GM21360 (cell line): ENCODE measurements around the gene CSNK1G1.
"Not testable (repeated sequence)": the region's sequence is repeated elsewhere in the genome, so short reads cannot be mapped to it uniquely, and the experiment has no call there.

Source experiments
- ATAC-seq: cut with Tn5 transposase; IDR thresholded peaks from one replicate; pipeline ENCODE4 v1.9.1; 2021; ENCODE audit warnings: mild to moderate bottlenecking, moderate library complexity; ENCODE audit not compliant: unreplicated experiment

CSNK1G1 gene

DNA sequence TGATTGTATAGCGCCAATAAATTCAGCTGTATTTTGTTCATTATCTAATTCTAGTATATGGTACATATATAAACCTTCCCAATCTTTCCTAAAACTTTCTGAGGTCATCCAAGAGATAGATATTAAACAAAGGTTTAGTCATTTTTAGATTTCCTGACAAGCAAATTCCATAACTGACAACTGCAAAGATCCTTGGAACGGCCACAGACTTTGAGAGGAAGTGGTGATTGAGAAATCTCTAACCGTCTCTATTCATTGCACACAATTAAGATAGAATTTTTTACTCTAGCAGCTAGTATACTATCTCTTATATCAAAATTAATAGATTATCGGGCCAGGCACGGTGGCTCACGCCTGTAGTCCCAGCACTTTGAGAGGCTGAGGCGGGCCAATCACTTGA is 4.7 kb downstream of the CSNK1G1 start:
- ATAC-seq = no peak

GRCh38 chr15:64349375-64349774 is 6.6 kb downstream of the CSNK1G1 start:
- ATAC-seq = no peak

- ATAC-seq = no peak
Measured at GRCh38 chr15:64348455-64348854, 7.5 kb downstream of the CSNK1G1 start.

- ATAC-seq = not testable (repeated sequence)
Measured at GRCh38 chr15:64346242-64346641, 9.7 kb downstream of the CSNK1G1 start.

GRCh38 chr15:64344651-64345294 is 11.2 kb downstream of the CSNK1G1 start:
- ATAC-seq = no peak

DNA sequence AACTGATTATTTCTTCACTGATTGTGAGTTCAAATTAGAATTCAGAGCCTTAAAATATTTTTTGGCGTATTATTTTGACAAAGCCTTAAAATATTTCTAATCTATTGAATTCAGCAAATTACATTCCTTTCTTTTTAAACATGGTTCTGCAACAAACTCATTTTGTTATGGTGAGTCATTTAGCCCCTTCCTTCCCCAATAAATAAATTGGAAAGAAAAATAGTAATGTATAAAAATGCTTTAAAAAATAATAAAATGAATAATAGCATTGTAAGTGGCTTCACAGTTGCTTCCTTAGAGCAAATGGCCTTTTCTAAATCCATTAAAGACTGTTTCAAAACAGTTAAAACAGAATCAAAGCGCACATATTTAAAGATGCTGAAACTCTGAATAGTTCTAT is 12.1 kb downstream of the CSNK1G1 start:
- ATAC-seq = no peak

DNA sequence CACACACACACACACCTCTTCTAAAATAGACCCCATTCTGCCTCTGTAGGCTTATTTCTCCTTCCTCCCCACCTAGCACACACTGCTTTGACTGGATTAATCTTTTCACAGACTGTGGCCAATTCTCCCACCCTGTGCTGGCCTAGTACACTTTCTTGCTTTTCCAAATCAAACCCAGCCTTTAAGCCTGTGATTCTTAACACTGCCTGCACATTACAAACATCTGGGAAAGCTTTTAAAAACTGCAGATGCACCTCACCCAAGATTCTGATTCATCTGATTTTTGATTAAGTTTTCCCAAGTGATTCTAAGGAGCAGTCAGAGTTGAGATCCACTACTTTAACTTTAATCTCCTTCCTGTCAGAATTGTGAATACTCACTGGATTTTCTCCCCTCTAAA is 12.8 kb downstream of the CSNK1G1 start:
- no peak for ATAC-seq

DNA sequence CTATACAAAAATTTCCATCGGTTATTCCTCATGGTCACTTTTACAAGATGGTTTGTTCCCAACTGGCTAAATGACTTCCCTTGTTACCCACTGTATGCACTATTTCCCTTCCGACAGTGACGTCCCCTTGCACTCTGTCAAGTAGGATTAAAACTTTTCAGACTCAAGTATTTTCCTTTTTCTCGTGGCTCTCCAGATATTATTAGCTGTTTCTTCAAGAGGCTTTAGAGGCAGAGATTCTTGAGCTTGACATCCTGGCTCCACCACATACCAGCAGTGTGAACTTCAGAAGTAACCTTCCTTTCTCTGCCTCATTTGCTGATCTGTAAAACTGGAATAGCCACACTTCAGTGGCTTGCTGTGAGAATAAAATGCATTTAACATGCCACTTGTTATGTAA is 14.0 kb downstream of the CSNK1G1 start:
- no peak for ATAC-seq

DNA sequence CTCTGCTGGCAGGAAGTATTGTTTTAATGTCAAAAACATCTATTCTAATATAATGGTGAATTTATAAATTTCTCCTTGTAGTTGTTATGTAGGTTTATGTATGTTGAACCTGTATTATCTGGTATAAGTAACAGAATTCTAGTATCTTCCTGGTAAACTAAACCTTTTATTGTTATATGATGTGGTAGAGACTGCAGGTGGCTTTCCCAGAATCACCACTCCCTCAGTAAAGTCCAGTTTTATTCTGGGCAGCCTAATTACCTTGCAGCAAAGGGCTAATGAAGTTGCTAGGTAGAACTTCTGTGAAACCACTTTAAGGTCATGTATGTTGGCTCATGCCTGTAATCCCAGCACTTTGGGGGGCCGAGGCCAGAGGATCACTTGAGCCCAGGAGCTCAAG is 15.6 kb downstream of the CSNK1G1 start:
- no peak for ATAC-seq

DNA sequence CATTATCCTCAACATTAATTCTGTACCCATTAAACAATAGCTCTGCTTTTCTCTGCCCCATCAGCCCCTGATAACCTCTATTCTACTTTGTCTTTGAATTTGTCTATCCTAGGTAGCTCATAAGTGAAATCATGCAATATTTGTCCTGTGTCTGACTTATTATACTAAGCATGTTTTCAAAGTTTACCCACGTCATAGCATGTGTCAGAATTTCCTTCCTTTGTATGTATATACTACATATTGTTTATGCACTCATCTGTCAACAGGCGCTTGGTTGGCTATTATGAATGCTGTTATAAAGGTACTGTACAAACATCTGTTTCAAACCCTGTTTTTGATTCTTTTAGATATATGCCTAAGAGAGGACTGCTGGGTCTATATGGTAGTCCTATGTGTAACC is 18.2 kb downstream of the CSNK1G1 start:
- no peak for ATAC-seq

GRCh38 chr15:64333986-64334929 is 21.7 kb downstream of the CSNK1G1 start:
- ATAC-seq = no peak

- no peak for ATAC-seq
Measured at GRCh38 chr15:64333516-64333915, 22.5 kb downstream of the CSNK1G1 start.

DNA sequence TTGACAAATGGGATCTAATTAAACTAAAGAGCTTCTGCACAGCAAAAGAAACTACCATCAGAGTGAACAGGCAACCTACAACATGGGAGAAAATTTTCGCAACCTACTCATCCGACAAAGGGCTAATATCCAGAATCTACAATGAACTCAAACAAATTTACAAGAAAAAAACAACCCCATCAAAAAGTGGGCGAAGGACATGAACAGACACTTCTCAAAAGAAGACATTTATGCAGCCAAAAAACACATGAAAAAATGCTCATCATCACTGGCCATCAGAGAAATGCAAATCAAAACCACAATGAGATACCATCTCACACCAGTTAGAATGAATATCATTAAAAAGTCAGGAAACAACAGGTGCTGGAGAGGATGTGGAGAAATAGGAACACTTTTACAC is 24.3 kb downstream of the CSNK1G1 start:
- ATAC-seq = not testable (repeated sequence)

GRCh38 chr15:64326975-64327374 is 29.0 kb downstream of the CSNK1G1 start:
- ATAC-seq = not testable (repeated sequence)

DNA sequence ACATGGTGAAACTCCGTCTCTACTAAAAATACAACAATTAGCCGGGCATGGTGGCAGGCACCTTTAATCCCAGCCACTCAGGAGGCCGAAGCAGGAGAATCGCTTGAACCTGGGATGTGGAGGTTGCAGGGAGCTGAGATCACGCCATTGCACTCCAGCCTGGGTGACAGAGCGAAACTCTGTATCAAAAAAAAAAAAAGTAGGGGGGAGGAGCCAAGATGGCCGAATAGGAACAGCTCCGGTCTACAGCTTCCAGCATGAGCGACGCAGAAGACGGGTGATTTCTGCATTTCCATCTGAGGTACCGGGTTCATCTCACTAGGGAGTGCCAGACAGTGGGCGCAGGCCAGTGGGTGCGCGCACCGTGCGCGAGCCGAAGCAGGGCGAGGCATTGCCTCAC is 29.5 kb downstream of the CSNK1G1 start:
- ATAC-seq = not testable (repeated sequence)

- no peak for ATAC-seq
Measured at GRCh38 chr15:64324165-64324877, 31.7 kb downstream of the CSNK1G1 start.

DNA sequence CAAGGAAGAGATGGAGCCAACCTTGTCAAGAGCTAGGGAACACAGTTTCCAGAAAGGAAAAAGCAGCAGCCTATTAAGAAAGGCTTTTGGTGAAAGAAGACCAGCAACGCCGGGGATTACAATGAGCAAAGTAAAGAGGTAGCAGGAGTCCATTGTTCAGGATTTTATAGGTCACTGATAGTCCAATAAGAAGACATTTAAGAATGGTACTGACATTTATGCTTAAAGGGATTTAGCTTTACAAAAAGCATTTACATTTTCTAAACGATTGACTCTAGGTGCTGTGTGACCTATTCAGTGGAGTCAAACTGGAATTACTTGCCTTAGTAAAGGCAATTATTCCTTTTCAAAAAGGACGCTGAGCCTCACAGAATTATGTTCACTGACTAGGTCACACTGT is 40.8 kb downstream of the CSNK1G1 start:
- no peak for ATAC-seq

- no peak for ATAC-seq
Measured at GRCh38 chr15:64314456-64314855, 41.5 kb downstream of the CSNK1G1 start.

DNA sequence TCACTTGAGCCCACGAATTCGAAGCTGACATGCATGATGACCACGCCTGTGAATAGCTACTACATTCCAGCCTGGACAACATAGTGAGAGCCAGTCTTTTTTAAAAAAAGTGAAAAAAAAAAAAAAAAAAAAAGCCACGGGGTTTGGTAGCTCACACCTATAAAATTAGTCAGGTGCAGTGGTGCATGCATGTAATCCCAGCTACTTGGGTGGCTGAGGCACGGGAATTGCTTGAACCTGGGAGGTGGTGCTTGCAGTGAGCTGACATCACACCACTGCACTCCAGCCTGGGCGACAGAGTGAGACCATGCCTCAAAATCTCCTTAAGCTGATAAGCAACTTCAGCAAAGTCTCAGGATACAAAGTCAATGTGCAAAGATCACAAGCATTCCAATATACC is 44.4 kb downstream of the CSNK1G1 start:
- no peak for ATAC-seq

GRCh38 chr15:64310036-64310435 is 45.9 kb downstream of the CSNK1G1 start:
- ATAC-seq = no peak

- ATAC-seq = no peak
Measured at GRCh38 chr15:64305261-64305660, 50.7 kb downstream of the CSNK1G1 start.

DNA sequence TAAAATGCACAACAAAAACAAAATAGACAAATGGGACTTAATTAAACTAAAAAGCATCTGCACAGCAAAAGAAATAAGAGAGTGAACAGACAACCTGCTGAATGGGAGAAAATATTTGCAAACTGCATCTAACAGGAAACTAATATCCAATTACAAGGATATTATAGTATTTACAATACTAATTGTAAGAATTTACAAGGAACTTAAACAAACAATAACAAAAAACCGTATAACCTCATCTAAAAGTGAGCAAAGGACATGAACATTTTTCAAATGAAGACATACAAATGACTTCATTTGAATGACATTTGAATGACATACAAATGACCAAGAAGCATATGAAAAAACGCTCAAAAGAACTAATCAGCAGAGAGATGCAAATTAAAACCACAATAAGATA is 66.4 kb downstream of the CSNK1G1 start:
- ATAC-seq = no peak
